DMS53 (cell line): ENCODE measurements around the gene LIN37.

ENCODE experiments used
- DNase-seq: peaks from one replicate; lab custom pipeline; 2025; lab: John Stamatoyannopoulos, UW

The LIN37 gene

DNA sequence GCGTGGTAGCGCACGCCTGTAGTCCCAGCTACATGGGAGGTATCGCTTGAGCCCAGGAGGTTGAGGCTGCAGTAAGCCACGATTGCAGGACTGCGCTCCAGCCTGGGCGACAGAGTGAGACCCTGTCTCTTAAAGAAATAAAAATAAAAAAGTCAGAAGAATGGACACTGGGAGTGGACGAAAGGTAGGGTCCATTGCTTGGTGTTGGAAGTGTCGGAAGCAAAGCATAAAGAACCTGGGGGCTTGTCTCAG is 26.6 kb downstream of the LIN37 start:
- DNase-seq, result no peak

DNA sequence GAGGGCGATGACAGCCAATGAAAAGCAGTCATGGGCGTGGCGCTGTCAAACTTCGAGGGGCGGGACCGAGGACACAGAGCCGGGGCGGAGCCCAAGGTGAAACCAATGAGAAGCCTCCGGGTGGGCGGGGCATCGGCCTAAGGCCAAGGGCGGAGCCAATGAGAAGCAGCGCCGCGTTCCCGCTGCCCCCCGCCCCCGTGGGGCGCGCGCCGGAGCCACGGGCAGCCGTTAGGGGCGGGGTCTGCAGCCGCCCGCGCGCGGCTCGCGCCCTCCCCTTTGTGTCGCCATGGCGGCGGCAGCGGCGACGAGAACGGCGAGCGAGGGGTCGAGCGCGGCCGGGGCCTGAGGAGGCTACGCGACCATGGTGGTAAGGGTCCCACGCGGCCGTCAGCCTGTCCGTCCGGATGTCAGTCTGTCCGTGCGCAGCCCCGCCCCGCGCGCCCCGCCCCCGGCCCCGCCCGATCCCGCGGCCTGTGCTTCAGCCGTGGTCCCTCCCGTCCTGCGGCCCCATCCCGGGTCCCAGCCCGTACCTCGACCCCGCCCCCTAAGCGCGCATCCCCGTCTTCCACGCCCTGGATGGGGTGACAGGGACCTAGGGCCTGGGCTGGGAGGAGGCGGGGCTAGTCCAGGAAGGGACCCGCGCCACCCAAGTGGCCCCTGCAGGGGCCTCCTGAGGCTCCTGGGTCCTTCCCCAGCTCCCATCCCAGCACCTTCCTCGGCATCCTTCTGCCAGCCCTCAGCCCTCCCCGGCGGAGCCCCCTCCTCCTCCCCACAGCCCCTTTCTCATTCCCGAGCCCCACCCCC is 27.1 kb downstream of the LIN37 start, which contains the start of gene ARHGAP33:
TSS of gene ARHGAP33 (plus strand) at position 267 of the 804 bp plus-strand sequence. CDS start at position 362, 95 bp downstream.
- DNase-seq, result peak; percentile 100

GRCh38 chr19:35776102-35776788 is 27.9 kb downstream of the LIN37 start:
- no peak for DNase-seq

DNA sequence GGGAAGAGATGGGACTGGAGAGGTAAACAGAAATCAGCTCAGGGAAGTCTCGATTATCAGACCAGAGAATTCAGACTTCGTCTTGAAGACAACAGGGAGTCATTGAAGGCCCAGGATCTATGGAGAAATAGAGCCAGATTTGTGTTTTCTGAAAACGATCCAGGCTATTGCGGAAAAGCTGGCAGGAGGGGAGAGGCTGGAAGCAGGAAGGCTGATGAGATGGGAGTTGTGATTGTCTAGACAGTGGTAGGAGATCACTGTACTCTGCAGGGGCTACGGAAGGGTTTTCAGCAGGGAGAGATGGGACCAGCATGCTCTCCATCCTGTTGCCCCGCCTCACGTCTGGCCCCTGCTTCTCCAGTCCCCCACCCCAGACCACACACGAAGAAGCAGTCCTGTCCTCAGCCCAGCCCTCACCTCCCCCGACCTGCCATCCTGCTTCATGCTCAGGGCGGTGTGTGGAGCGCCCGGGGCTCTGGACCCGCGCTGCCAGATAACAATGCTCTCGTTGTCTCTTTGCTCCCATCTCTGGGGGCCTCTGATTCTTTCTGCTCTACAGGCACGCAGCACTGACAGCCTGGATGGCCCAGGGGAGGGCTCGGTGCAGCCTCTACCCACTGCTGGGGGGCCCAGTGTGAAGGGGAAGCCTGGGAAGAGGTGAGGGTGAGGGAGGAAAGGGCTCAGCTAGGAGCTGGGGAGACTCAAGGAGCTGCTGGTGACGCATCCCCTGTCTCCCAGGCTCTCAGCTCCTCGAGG is 28.9 kb downstream of the LIN37 start:
- no peak for DNase-seq

DNA sequence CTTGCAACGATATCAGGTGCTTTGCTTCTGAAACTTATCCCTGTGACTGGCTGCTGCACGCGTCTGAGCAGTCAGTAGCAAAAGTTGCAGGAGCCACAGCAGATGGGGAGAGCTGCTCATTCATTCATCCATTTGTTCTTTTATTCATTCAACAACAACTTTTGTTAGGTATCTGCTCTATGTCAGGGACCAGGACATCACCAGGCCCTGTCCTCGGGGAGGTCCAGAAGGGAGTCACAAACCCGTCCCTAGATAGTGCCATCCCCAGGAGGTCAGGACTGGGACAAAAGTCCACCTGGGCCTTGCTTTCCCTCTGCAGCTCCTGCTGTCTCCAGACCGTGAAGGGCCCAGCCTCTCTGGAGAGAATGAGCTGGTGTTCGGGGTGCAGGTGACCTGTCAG is 29.6 kb downstream of the LIN37 start:
- no peak for DNase-seq

- no peak for DNase-seq
Observed at GRCh38 chr19:35779033-35779432, 30.7 kb downstream of the LIN37 start.

- no peak for DNase-seq
Observed at GRCh38 chr19:35780058-35780457, 31.7 kb downstream of the LIN37 start.

GRCh38 chr19:35780717-35781116 is 32.3 kb downstream of the LIN37 start:
- no peak for DNase-seq

GRCh38 chr19:35781650-35782049 is 33.3 kb downstream of the LIN37 start:
- no peak for DNase-seq

GRCh38 chr19:35782589-35782988 is 34.2 kb downstream of the LIN37 start:
- no peak for DNase-seq

- no peak for DNase-seq
Observed at GRCh38 chr19:35783469-35784434, 35.4 kb downstream of the LIN37 start.

DNA sequence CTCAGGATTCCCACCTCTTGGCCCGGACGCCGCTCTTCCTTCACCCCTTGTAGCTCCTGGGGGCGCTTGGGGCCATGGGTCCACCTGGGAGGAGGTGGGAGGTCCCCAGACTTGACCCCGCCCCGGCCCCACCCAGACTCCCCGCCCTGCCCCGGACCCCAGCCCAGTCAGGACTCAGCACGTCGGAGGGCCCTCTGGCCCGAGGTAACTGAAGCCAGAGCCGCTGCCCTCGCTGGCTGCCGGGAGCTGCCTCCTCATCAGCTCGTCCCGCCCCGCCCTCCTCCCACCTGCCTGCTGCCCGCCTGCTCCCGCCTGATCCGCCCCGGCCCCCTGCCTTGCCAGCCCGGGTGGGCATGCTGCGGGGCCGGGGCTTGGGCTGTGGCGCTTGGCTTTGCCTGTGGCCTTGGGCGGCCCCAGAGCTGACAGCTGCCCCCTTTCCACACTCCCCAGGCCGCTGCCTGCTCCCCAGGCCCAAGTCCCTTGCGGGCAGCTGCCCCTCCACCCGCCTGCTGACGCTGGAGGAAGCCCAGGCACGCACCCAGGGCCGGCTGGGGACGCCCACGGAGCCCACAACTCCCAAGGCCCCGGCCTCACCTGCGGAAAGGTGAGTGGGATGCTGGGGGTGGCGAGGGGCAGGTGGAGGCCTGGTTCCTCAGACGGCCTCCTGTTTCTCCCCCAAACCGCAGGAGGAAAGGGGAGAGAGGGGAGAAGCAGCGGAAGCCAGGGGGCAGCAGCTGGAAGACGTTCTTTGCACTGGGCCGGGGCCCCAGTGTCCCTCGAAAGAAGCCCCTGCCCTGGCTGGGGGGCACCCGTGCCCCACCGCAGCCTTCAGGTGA is 36.3 kb downstream of the LIN37 start:
- no peak for DNase-seq

- no peak for DNase-seq
Observed at GRCh38 chr19:35785339-35785627, 36.9 kb downstream of the LIN37 start.

GRCh38 chr19:35786299-35787160 is 38.2 kb downstream of the LIN37 start:
- no peak for DNase-seq

DNA sequence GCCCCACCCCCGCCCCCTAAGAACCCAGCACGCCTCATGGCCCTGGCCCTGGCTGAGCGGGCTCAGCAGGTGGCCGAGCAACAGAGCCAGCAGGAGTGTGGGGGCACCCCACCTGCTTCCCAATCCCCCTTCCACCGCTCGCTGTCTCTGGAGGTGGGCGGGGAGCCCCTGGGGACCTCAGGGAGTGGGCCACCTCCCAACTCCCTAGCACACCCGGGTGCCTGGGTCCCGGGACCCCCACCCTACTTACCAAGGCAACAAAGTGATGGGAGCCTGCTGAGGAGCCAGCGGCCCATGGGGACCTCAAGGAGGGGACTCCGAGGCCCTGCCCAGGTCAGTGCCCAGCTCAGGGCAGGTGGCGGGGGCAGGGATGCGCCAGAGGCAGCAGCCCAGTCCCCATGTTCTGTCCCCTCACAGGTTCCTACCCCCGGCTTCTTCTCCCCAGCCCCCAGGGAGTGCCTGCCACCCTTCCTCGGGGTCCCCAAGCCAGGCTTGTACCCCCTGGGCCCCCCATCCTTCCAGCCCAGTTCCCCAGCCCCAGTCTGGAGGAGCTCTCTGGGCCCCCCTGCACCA is 38.9 kb downstream of the LIN37 start:
- no peak for DNase-seq

DNA sequence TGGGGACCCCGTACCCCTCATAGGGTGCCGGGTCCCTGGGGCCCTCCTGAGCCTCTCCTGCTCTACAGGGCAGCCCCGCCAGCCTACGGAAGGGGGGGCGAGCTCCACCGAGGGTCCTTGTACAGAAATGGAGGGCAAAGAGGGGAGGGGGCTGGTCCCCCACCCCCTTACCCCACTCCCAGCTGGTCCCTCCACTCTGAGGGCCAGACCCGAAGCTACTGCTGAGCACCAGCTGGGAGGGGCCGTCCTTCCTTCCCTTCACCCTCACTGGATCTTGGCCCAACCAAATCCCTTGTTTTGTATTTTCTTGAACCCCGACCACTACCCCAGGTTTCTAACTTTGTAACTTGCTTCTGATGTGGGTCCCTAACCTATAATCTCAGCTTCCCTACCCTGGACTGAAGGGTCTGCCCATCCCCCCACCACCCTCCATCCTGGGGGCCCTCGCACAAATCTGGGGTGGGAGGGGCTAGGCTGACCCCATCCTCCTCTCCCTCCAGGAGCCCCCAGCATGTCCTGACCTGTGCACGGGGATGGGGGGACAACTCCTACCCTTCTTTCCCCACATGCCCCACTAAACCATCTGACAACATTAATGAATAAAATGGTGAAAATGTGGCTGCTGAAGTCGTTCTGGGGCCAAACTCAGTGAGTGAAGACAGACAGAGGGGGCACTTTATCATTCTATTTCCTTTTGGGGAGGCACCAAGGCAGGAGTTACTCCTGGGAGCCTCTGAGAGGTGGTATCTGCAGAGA is 40.0 kb downstream of the LIN37 start:
- no peak for DNase-seq

DNA sequence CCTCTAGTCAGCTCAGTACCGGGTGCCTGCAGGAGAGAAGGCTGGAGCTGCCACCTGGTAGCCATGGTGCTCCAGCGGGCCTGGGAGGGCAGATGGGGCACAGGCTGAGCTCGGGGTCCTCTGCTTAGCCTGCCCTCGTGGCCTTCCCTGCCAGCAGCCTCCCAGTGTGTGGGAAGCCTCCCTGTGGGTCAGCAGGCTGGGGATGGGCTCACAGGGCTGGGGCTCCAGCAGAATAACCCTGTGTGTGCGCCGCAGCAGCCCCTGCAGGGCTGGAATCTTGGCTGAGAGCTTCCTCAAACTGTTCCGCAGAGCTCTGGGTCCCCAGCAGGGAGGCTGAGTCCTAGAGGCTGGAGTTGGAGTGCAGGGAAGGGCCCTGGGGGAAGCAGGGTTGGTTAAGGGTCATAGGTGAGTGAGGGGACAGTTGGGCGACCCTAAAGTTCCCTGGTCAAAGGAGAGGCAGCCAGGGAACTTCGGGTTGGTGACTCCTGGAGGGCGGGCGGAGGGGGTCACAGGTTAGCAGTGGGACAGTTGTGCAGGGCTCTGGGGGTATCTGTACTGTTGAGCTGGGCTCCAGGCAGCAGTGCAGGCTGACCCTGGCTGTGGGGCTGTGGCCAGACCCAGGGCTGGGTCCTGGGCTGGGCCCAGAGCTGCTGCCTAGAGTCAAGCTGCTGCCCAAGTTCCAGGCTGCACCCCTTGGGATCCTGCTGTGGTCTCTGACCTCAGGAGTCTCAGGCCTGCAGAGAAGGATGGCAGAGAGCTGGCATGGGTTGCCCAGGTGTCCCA is 41.0 kb downstream of the LIN37 start:
- no peak for DNase-seq
